ENCODE data around the gene AFF2. TPM values are rescaled to one million over a fixed set of nuclear protein-coding genes. Genes with fewer than 3 reads are reported as not detected.

Gene AFF2
- polyA plus RNA-seq, 2 donors: 0.01 to 0.02 TPM

DNA sequence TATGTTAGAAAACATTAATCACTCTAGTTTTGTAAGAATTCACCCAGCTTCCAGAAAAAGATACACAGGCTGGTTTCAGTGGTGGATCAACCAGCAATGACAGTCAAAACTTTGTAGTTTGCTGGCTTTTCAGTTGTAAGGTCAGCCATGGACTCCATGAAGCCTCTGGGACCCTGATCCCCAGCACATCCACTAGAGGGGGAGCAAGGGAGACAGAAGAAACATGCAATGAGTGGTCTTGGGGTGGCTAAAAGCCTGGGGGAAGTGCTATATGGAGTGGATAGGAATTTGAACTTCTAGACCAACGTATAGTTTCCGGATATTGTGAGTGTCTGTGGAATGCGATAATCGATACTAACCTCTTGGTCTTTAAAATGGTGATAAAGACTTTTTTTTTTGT lies 72.7 kb downstream of the AFF2 start:
- no peak overlapping the region for H3K27ac ChIP-seq (ENCODE audit: low read depth in 2 of 2, low read length in 1 of 2)

DNA sequence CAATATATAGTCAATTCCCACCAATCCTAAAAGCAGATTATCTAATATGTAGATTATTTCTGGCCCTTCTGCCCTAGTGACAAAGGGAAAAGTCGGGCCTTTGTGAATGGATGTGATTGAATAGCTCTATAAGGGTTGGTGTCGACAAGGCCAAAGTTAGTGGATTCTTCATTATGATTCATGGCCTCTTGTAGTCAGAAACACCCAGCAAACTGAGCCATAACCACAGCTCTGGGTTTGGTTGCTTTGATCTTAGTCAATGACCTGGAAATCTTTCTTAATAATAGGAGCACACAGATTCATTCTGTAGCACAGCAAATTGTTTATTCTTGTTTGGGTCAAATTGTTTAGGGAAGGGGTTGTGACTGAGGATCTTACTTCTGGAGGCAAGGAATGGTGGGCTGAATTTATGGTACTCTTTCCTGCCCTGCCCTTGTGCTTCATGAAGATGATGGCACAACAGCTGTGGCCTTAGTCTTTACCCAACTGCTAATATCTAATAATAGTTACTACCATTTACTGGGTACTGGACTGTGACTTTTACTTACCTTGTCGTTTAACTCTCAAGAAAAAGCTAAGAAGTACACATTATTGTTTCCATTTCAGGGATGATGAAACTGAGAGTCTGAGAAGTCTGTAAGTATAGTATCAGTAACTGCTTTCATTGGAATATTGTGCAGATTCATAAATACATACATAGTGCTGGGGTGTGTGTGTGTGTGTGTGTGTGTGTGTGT lies 74.0 kb downstream of the AFF2 start:
- Histone ChIP-seq H3K4me1 (ENCODE audit: control insufficient read depth in 2 of 2, insufficient read depth in 2 of 2, low read length in 1 of 2) (no peaks in the 10 kb centered on the region), H3K4me3 (ENCODE audit: low read depth in 1 of 2, low read length in 2 of 2) (no peak overlapping the region), H3K36me3 (ENCODE audit: control insufficient read depth in 2 of 2, insufficient read depth in 2 of 2, low read length in 1 of 2) (no peaks in the 10 kb centered on the region), H3K9me3 (ENCODE audit: control insufficient read depth in 2 of 2, insufficient read depth in 1 of 2, low read depth in 1 of 2, low read length in 1 of 2) (no peaks in the 10 kb centered on the region), H3K27ac (ENCODE audit: low read depth in 2 of 2, low read length in 1 of 2) (no peak overlapping the region), H3K27me3 (ENCODE audit: control insufficient read depth in 1 of 2, insufficient read depth in 2 of 2, low read length in 2 of 2) (no peaks in the 10 kb centered on the region)
- 38 to 56% methylated on average over 3 of the region's 3 CpGs for whole genome bisulfite sequencing, 2 donors

More for the DNA sequence above, 72.7 kb downstream of the AFF2 start:
- H3K9me3 ChIP-seq (ENCODE audit: control insufficient read depth in 2 of 2, insufficient read depth in 1 of 2, low read depth in 1 of 2, low read length in 1 of 2): no peaks in the 10 kb centered on the region
- 81 to 90% methylated on average over 4 of the region's 4 CpGs for WGBS, 2 donors
- no peaks in the 10 kb centered on the region for H3K4me1 ChIP-seq (ENCODE audit: control insufficient read depth in 2 of 2, insufficient read depth in 2 of 2, low read length in 1 of 2)
- no peak overlapping the region for H3K4me3 ChIP-seq (ENCODE audit: low read depth in 1 of 2, low read length in 2 of 2)
- H3K27me3 ChIP-seq (ENCODE audit: control insufficient read depth in 1 of 2, insufficient read depth in 2 of 2, low read length in 2 of 2): no peaks in the 10 kb centered on the region
- H3K36me3 ChIP-seq (ENCODE audit: control insufficient read depth in 2 of 2, insufficient read depth in 2 of 2, low read length in 1 of 2): no peaks in the 10 kb centered on the region

DNA sequence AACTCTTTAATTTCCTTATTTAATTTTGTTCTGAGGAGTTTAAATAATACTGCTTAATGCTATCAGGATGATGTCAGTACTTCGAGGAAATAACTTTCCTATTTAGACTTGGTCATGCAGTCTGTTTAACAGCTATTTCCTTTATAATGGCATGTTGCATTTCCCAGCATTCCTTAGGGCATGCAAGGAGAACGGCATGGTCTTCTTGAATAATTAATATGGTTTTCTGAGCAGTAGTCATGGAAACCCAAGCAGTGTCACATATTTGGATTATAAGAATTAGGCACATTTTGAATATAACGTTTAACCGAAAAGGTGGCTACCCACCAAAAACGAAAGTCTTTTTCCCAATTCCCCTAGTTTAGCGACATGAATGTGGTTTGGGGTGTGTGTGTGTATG lies 76.0 kb downstream of the AFF2 start:
- Histone ChIP-seq H3K27ac (ENCODE audit: low read depth in 2 of 2, low read length in 1 of 2) (no peak overlapping the region), H3K4me1 (ENCODE audit: control insufficient read depth in 2 of 2, insufficient read depth in 2 of 2, low read length in 1 of 2) (no peaks in the 10 kb centered on the region), H3K36me3 (ENCODE audit: control insufficient read depth in 2 of 2, insufficient read depth in 2 of 2, low read length in 1 of 2) (no peaks in the 10 kb centered on the region), H3K9me3 (ENCODE audit: control insufficient read depth in 2 of 2, insufficient read depth in 1 of 2, low read depth in 1 of 2, low read length in 1 of 2) (no peaks in the 10 kb centered on the region), H3K27me3 (ENCODE audit: control insufficient read depth in 1 of 2, insufficient read depth in 2 of 2, low read length in 2 of 2) (no peaks in the 10 kb centered on the region), H3K4me3 (ENCODE audit: low read depth in 1 of 2, low read length in 2 of 2) (no peak overlapping the region)
- 66 to 76% methylated on average over 6 of the region's 6 CpGs for WGBS, 2 donors

GRCh38 chrX:148577741-148578140 lies 77.3 kb downstream of the AFF2 start:
- Histone ChIP-seq H3K27me3 (ENCODE audit: control insufficient read depth in 1 of 2, insufficient read depth in 2 of 2, low read length in 2 of 2) (no peaks in the 10 kb centered on the region), H3K4me3 (ENCODE audit: low read depth in 1 of 2, low read length in 2 of 2) (no peak overlapping the region), H3K4me1 (ENCODE audit: control insufficient read depth in 2 of 2, insufficient read depth in 2 of 2, low read length in 1 of 2) (no peaks in the 10 kb centered on the region), H3K9me3 (ENCODE audit: control insufficient read depth in 2 of 2, insufficient read depth in 1 of 2, low read depth in 1 of 2, low read length in 1 of 2) (no peaks in the 10 kb centered on the region), H3K27ac (ENCODE audit: low read depth in 2 of 2, low read length in 1 of 2) (no peak overlapping the region), H3K36me3 (ENCODE audit: control insufficient read depth in 2 of 2, insufficient read depth in 2 of 2, low read length in 1 of 2) (no peaks in the 10 kb centered on the region)
- 54 to 68% methylated on average over 3 of the region's 3 CpGs for WGBS, 2 donors

- no peak overlapping the region for H3K4me3 ChIP-seq (ENCODE audit: low read depth in 1 of 2, low read length in 2 of 2)
- no peaks in the 10 kb centered on the region for H3K36me3 ChIP-seq (ENCODE audit: control insufficient read depth in 2 of 2, insufficient read depth in 2 of 2, low read length in 1 of 2)
- no peaks in the 10 kb centered on the region for H3K9me3 ChIP-seq (ENCODE audit: control insufficient read depth in 2 of 2, insufficient read depth in 1 of 2, low read depth in 1 of 2, low read length in 1 of 2)
- 31 to 54% methylated on average over 1 of the region's 1 CpG for WGBS, 2 donors
- no peaks in the 10 kb centered on the region for H3K4me1 ChIP-seq (ENCODE audit: control insufficient read depth in 2 of 2, insufficient read depth in 2 of 2, low read length in 1 of 2)
- no peak overlapping the region for H3K27ac ChIP-seq (ENCODE audit: low read depth in 2 of 2, low read length in 1 of 2)
- H3K27me3 ChIP-seq (ENCODE audit: control insufficient read depth in 1 of 2, insufficient read depth in 2 of 2, low read length in 2 of 2): no peaks in the 10 kb centered on the region
Observed at GRCh38 chrX:148580016-148580415, 79.6 kb downstream of the AFF2 start.

- Histone ChIP-seq H3K27me3 (ENCODE audit: control insufficient read depth in 1 of 2, insufficient read depth in 2 of 2, low read length in 2 of 2) (no peaks in the 10 kb centered on the region), H3K36me3 (ENCODE audit: control insufficient read depth in 2 of 2, insufficient read depth in 2 of 2, low read length in 1 of 2) (no peaks in the 10 kb centered on the region), H3K4me1 (ENCODE audit: control insufficient read depth in 2 of 2, insufficient read depth in 2 of 2, low read length in 1 of 2) (no peaks in the 10 kb centered on the region), H3K9me3 (ENCODE audit: control insufficient read depth in 2 of 2, insufficient read depth in 1 of 2, low read depth in 1 of 2, low read length in 1 of 2) (no peaks in the 10 kb centered on the region), H3K27ac (ENCODE audit: low read depth in 2 of 2, low read length in 1 of 2) (no peak overlapping the region), H3K4me3 (ENCODE audit: low read depth in 1 of 2, low read length in 2 of 2) (no peak overlapping the region)
Observed at GRCh38 chrX:148582353-148582752, 81.9 kb downstream of the AFF2 start.

DNA sequence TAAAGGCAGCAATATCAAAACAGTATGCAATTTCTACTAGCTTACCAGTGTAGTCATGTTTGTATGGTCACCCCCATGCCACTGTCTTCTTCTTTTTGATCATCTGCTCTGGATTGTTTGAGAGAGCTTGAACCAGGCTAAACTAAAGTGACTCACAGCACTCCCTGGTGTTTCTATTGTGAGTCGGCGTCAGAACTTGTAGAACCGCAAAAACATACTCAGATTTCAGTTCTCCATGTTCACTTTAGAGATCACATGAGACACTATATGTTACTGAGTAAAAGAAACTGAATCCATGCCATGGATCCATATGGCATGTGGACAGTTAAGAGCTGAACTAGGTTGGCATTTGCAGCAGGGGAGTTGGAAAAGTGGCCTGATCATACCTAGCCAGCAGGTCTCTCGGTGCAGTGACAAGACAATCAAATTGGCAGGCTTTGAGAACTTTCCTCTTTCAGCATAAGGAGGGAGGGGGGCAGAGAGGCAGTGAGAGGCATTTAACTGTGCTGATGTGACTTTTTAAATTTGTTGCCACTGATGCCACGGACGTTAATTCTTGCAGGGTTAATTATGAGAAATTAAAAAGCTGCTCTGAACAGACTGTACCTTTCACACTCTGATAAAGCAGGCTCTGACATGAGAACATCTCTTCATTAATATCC lies 88.4 kb downstream of the AFF2 start:
- 75 to 78% methylated on average over 6 of the region's 6 CpGs for WGBS, 2 donors
- H3K27ac ChIP-seq (ENCODE audit: low read depth in 2 of 2, low read length in 1 of 2): no peak overlapping the region
- H3K27me3 ChIP-seq (ENCODE audit: control insufficient read depth in 1 of 2, insufficient read depth in 2 of 2, low read length in 2 of 2): no peaks in the 10 kb centered on the region
- no peaks in the 10 kb centered on the region for H3K36me3 ChIP-seq (ENCODE audit: control insufficient read depth in 2 of 2, insufficient read depth in 2 of 2, low read length in 1 of 2)
- no peaks in the 10 kb centered on the region for H3K9me3 ChIP-seq (ENCODE audit: control insufficient read depth in 2 of 2, insufficient read depth in 1 of 2, low read depth in 1 of 2, low read length in 1 of 2)
- no peaks in the 10 kb centered on the region for H3K4me1 ChIP-seq (ENCODE audit: control insufficient read depth in 2 of 2, insufficient read depth in 2 of 2, low read length in 1 of 2)
- no peak overlapping the region for H3K4me3 ChIP-seq (ENCODE audit: low read depth in 1 of 2, low read length in 2 of 2)

GRCh38 chrX:148592595-148592994 lies 92.2 kb downstream of the AFF2 start:
- Histone ChIP-seq H3K4me3 (ENCODE audit: low read depth in 1 of 2, low read length in 2 of 2) (no peak overlapping the region), H3K36me3 (ENCODE audit: control insufficient read depth in 2 of 2, insufficient read depth in 2 of 2, low read length in 1 of 2) (no peaks in the 10 kb centered on the region), H3K4me1 (ENCODE audit: control insufficient read depth in 2 of 2, insufficient read depth in 2 of 2, low read length in 1 of 2) (no peaks in the 10 kb centered on the region), H3K9me3 (ENCODE audit: control insufficient read depth in 2 of 2, insufficient read depth in 1 of 2, low read depth in 1 of 2, low read length in 1 of 2) (no peaks in the 10 kb centered on the region), H3K27ac (ENCODE audit: low read depth in 2 of 2, low read length in 1 of 2) (no peak overlapping the region), H3K27me3 (ENCODE audit: control insufficient read depth in 1 of 2, insufficient read depth in 2 of 2, low read length in 2 of 2) (no peaks in the 10 kb centered on the region)
- 42 to 44% methylated on average over 1 of the region's 1 CpG for WGBS, 2 donors

- Histone ChIP-seq H3K4me1 (ENCODE audit: control insufficient read depth in 2 of 2, insufficient read depth in 2 of 2, low read length in 1 of 2) (no peaks in the 10 kb centered on the region), H3K36me3 (ENCODE audit: control insufficient read depth in 2 of 2, insufficient read depth in 2 of 2, low read length in 1 of 2) (no peaks in the 10 kb centered on the region), H3K27me3 (ENCODE audit: control insufficient read depth in 1 of 2, insufficient read depth in 2 of 2, low read length in 2 of 2) (no peaks in the 10 kb centered on the region), H3K4me3 (ENCODE audit: low read depth in 1 of 2, low read length in 2 of 2) (no peak overlapping the region), H3K27ac (ENCODE audit: low read depth in 2 of 2, low read length in 1 of 2) (no peak overlapping the region), H3K9me3 (ENCODE audit: control insufficient read depth in 2 of 2, insufficient read depth in 1 of 2, low read depth in 1 of 2, low read length in 1 of 2) (no peaks in the 10 kb centered on the region)
- 70 to 77% methylated on average over 2 of the region's 2 CpGs for WGBS, 2 donors
Observed at GRCh38 chrX:148593146-148593545, 92.7 kb downstream of the AFF2 start.

GRCh38 chrX:148593987-148594386 lies 93.6 kb downstream of the AFF2 start:
- WGBS, 2 donors: 44 to 51% methylated on average over 4 of the region's 4 CpGs
- no peak overlapping the region for H3K4me3 ChIP-seq (ENCODE audit: low read depth in 1 of 2, low read length in 2 of 2)
- no peaks in the 10 kb centered on the region for H3K27me3 ChIP-seq (ENCODE audit: control insufficient read depth in 1 of 2, insufficient read depth in 2 of 2, low read length in 2 of 2)
- H3K36me3 ChIP-seq (ENCODE audit: control insufficient read depth in 2 of 2, insufficient read depth in 2 of 2, low read length in 1 of 2): no peaks in the 10 kb centered on the region
- no peak overlapping the region for H3K27ac ChIP-seq (ENCODE audit: low read depth in 2 of 2, low read length in 1 of 2)
- no peaks in the 10 kb centered on the region for H3K4me1 ChIP-seq (ENCODE audit: control insufficient read depth in 2 of 2, insufficient read depth in 2 of 2, low read length in 1 of 2)
- no peaks in the 10 kb centered on the region for H3K9me3 ChIP-seq (ENCODE audit: control insufficient read depth in 2 of 2, insufficient read depth in 1 of 2, low read depth in 1 of 2, low read length in 1 of 2)
